ENCODE data around the gene PGLYRP4. TPM values are rescaled to one million over a fixed set of nuclear protein-coding genes. Genes with fewer than 3 reads are reported as not detected.
"Not testable (repeated sequence)": the region's sequence is repeated elsewhere in the genome, so short reads cannot be mapped to it uniquely, and the experiment has no call there.

PGLYRP4 gene
- total and polyA plus RNA-seq, 2 donors from 2014 or later, result not detected

- TF ChIP-seq, protein P1, sequence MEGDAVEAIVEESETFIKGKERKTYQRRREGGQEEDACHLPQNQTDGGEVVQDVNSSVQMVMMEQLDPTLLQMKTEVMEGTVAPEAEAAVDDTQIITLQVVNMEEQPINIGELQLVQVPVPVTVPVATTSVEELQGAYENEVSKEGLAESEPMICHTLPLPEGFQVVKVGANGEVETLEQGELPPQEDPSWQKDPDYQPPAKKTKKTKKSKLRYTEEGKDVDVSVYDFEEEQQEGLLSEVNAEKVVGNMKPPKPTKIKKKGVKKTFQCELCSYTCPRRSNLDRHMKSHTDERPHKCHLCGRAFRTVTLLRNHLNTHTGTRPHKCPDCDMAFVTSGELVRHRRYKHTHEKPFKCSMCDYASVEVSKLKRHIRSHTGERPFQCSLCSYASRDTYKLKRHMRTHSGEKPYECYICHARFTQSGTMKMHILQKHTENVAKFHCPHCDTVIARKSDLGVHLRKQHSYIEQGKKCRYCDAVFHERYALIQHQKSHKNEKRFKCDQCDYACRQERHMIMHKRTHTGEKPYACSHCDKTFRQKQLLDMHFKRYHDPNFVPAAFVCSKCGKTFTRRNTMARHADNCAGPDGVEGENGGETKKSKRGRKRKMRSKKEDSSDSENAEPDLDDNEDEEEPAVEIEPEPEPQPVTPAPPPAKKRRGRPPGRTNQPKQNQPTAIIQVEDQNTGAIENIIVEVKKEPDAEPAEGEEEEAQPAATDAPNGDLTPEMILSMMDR (IDR thresholded peaks at IDR 0.05; ENCODE audit: borderline replicate concordance, extremely low read depth, insufficient read depth), result no peak
Observed at GRCh38 chr1:153347856-153348255, 785 bp downstream of the PGLYRP4 start.

GRCh38 chr1:153347049-153347448 lies 1.6 kb downstream of the PGLYRP4 start:
- H3K27ac ChIP-seq (ENCODE audit: low read depth in 2 of 2, low read length in 2 of 2); H3K4me1 ChIP-seq (ENCODE audit: control insufficient read depth in 2 of 3, insufficient read depth in 2 of 3, low read depth in 1 of 3, low read length in 3 of 3); H3K36me3 ChIP-seq (ENCODE audit: control insufficient read depth in 2 of 3, insufficient read depth in 3 of 3, low read length in 3 of 3); intact Hi-C loops (cut with DNase I); H3K4me3 ChIP-seq (ENCODE audit: low read length in 3 of 3); H3K9me3 ChIP-seq (ENCODE audit: control insufficient read depth in 2 of 3, insufficient read depth in 1 of 3, low read length in 3 of 3); H3K27me3 ChIP-seq (ENCODE audit: control insufficient read depth, insufficient read depth, low read length); FAIRE-seq; H3K9ac ChIP-seq (ENCODE audit: low read length in 3 of 3): not testable (repeated sequence)
- peak in 1 of 5 donors; percentile 9 for DNase-seq

More at GRCh38 chr1:153347856-153348255, 785 bp downstream of the PGLYRP4 start:
- no peak overlapping the region for H3K9ac ChIP-seq (ENCODE audit: low read length in 3 of 3)
- no peaks in the 10 kb centered on the region for H3K27me3 ChIP-seq (ENCODE audit: control insufficient read depth, insufficient read depth, low read length)
- no peaks in the 10 kb centered on the region for H3K36me3 ChIP-seq (ENCODE audit: control insufficient read depth in 2 of 3, insufficient read depth in 3 of 3, low read length in 3 of 3)
- DNase-seq (peak in 1 of 5 donors; percentile 8), FAIRE-seq (no peak)
- no peaks in the 10 kb centered on the region for H3K9me3 ChIP-seq (ENCODE audit: control insufficient read depth in 2 of 3, insufficient read depth in 1 of 3, low read length in 3 of 3)
- H3K4me3 ChIP-seq (ENCODE audit: low read length in 3 of 3), result no peak overlapping the region
- intact Hi-C loops (cut with DNase I), result no loop called here
- H3K27ac ChIP-seq (ENCODE audit: low read depth in 2 of 2, low read length in 2 of 2), result no peak overlapping the region
- no peaks in the 10 kb centered on the region for H3K4me1 ChIP-seq (ENCODE audit: control insufficient read depth in 2 of 3, insufficient read depth in 2 of 3, low read depth in 1 of 3, low read length in 3 of 3)

DNA sequence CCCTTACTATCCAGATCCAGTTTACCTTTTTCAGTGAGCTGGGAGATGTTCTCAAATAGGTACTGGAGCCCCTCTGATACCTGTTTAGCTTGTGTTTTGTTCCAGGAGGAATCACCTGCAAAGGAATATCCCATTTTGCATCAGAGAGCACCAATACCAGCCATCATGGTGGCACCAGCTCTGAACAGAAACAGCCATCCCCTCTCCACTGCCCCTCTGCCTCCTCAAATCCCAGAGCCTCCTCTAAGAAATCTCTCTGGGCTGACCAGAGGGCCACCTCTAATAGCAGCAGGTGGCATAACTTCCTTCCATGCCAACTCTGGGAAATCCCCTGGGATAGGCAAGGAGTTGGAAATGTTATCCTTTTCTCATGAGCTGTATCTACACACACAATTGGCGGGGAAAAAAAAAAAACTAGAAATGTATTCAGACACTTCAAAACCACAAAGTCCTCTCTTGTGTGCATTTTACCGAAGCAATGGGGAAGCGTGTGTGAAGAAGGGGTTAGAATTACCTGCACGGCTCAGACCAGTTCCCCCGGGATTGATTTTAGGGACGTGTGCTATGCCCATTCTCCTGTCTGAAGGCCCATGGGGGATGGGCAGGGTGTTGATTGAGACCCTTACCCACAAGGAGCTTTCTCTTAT lies 2.4 kb downstream of the PGLYRP4 start:
- no peaks in the 10 kb centered on the region for H3K36me3 ChIP-seq (ENCODE audit: control insufficient read depth in 2 of 3, insufficient read depth in 3 of 3, low read length in 3 of 3)
- intact Hi-C loops (cut with DNase I), result no loop called here
- FAIRE-seq (no peak), DNase-seq (peak in 1 of 5 donors; percentile 7)
- TF ChIP-seq, protein P1 (IDR thresholded peaks at IDR 0.05; ENCODE audit: borderline replicate concordance, extremely low read depth, insufficient read depth), result no peak
- no peaks in the 10 kb centered on the region for H3K4me1 ChIP-seq (ENCODE audit: control insufficient read depth in 2 of 3, insufficient read depth in 2 of 3, low read depth in 1 of 3, low read length in 3 of 3)
- H3K4me3 ChIP-seq (ENCODE audit: low read length in 3 of 3), result no peak overlapping the region
- H3K27ac ChIP-seq (ENCODE audit: low read depth in 2 of 2, low read length in 2 of 2), result no peak overlapping the region
- no peak overlapping the region for H3K9ac ChIP-seq (ENCODE audit: low read length in 3 of 3)
- H3K9me3 ChIP-seq (ENCODE audit: control insufficient read depth in 2 of 3, insufficient read depth in 1 of 3, low read length in 3 of 3), result no peaks in the 10 kb centered on the region
- H3K27me3 ChIP-seq (ENCODE audit: control insufficient read depth, insufficient read depth, low read length), result no peaks in the 10 kb centered on the region

GRCh38 chr1:153345187-153346076 lies 3.2 kb downstream of the PGLYRP4 start:
- DNase-seq (peak in 1 of 5 donors; percentile 18), FAIRE-seq (no peak)
- H3K9me3 ChIP-seq (ENCODE audit: control insufficient read depth in 2 of 3, insufficient read depth in 1 of 3, low read length in 3 of 3), result no peaks in the 10 kb centered on the region
- no peak overlapping the region for H3K27ac ChIP-seq (ENCODE audit: low read depth in 2 of 2, low read length in 2 of 2)
- no peaks in the 10 kb centered on the region for H3K36me3 ChIP-seq (ENCODE audit: control insufficient read depth in 2 of 3, insufficient read depth in 3 of 3, low read length in 3 of 3)
- intact Hi-C loops (cut with DNase I), result no loop called here
- no peaks in the 10 kb centered on the region for H3K27me3 ChIP-seq (ENCODE audit: control insufficient read depth, insufficient read depth, low read length)
- H3K9ac ChIP-seq (ENCODE audit: low read length in 3 of 3), result no peak overlapping the region
- TF ChIP-seq, protein P1 (IDR thresholded peaks at IDR 0.05; ENCODE audit: borderline replicate concordance, extremely low read depth, insufficient read depth), result no peak
- no peaks in the 10 kb centered on the region for H3K4me1 ChIP-seq (ENCODE audit: control insufficient read depth in 2 of 3, insufficient read depth in 2 of 3, low read depth in 1 of 3, low read length in 3 of 3)
- no peak overlapping the region for H3K4me3 ChIP-seq (ENCODE audit: low read length in 3 of 3)

All from kidney (tissue), 14 donors.